ENCODE data around the gene SLC1A7.

Gene SLC1A7

GRCh38 chr1:53145051-53145600 is 2.7 kb upstream of the SLC1A7 start:
- Histone ChIP-seq H3K4me2 (ENCODE audit: low read length) (no peak overlapping the region), H3K4me1 (ENCODE audit: control insufficient read depth, low read length) (peaks cover 9% of the 10 kb centered on the region), H3K27ac (ENCODE audit: low read depth, low read length) (no peak overlapping the region), H3F3A (ENCODE audit: control insufficient read depth, insufficient read depth) (no peaks in the 10 kb centered on the region), H4K20me1 (ENCODE audit: control insufficient read depth, insufficient read depth, low read depth, low read length) (no peaks in the 10 kb centered on the region), H3K36me3 (ENCODE audit: control insufficient read depth, low read length) (no peaks in the 10 kb centered on the region), H3K27me3 (ENCODE audit: control insufficient read depth, low read length) (no peaks in the 10 kb centered on the region), H3K9me3 (ENCODE audit: control insufficient read depth, insufficient read depth, low read length) (no peaks in the 10 kb centered on the region), H3K79me2 (ENCODE audit: control insufficient read depth, low read length) (no peaks in the 10 kb centered on the region), H3K9me2 (replicated peaks; ENCODE audit: control insufficient read depth, low read length) (no peaks in the 10 kb centered on the region), H3K4me3 (ENCODE audit: low read length) (no peak overlapping the region)
- TF ChIP-seq CTCF (IDR thresholded peaks at IDR 0.05; ENCODE audit: low read depth, low read length, poor library complexity, severe bottlenecking) (no peak), EZH2phosphoT487 (IDR thresholded peaks at IDR 0.05; ENCODE audit: borderline replicate concordance, low read length) (no peak)

DNA sequence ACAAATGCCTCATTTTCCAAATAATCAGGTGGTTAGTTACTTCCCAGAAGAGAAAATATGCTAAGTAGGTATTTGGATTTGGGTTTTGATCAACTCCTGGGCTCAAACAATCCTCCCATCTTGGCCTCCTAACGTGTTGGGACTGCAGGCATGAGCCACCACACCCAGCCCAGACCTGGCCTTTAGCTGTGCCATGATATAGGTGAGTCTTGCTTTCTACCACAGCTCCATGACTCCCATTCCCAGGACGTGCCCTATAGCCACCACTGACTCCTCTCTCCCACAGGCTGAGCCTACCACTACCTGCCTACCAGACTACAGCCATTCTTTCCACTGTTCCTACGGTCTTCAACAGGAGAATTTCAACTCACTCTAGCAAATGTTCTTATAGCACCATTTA is 1.8 kb upstream of the SLC1A7 start:
- H3K36me3 ChIP-seq (ENCODE audit: control insufficient read depth, low read length) = no peaks in the 10 kb centered on the region
- no peaks in the 10 kb centered on the region for H4K20me1 ChIP-seq (ENCODE audit: control insufficient read depth, insufficient read depth, low read depth, low read length)
- no peaks in the 10 kb centered on the region for H3K79me2 ChIP-seq (ENCODE audit: control insufficient read depth, low read length)
- H3F3A ChIP-seq (ENCODE audit: control insufficient read depth, insufficient read depth) = no peaks in the 10 kb centered on the region
- H3K4me2 ChIP-seq (ENCODE audit: low read length) = no peak overlapping the region
- peaks cover 9% of the 10 kb centered on the region for H3K4me1 ChIP-seq (ENCODE audit: control insufficient read depth, low read length)
- TF ChIP-seq EZH2phosphoT487 (IDR thresholded peaks at IDR 0.05; ENCODE audit: borderline replicate concordance, low read length) (no peak), CTCF (IDR thresholded peaks at IDR 0.05; ENCODE audit: low read depth, low read length, poor library complexity, severe bottlenecking) (no peak)
- no peak overlapping the region for H3K4me3 ChIP-seq (ENCODE audit: low read length)
- H3K27ac ChIP-seq (ENCODE audit: low read depth, low read length) = no peak overlapping the region
- H3K9me2 ChIP-seq (replicated peaks; ENCODE audit: control insufficient read depth, low read length) = no peaks in the 10 kb centered on the region
- H3K9me3 ChIP-seq (ENCODE audit: control insufficient read depth, insufficient read depth, low read length) = no peaks in the 10 kb centered on the region
- H3K27me3 ChIP-seq (ENCODE audit: control insufficient read depth, low read length) = no peaks in the 10 kb centered on the region

- Histone ChIP-seq H4K20me1 (ENCODE audit: control insufficient read depth, insufficient read depth, low read depth, low read length) (no peaks in the 10 kb centered on the region), H3K9me3 (ENCODE audit: control insufficient read depth, insufficient read depth, low read length) (no peaks in the 10 kb centered on the region), H3K4me3 (ENCODE audit: low read length) (no peak overlapping the region), H3K27me3 (ENCODE audit: control insufficient read depth, low read length) (no peaks in the 10 kb centered on the region), H3K27ac (ENCODE audit: low read depth, low read length) (no peak overlapping the region), H3K4me1 (ENCODE audit: control insufficient read depth, low read length) (peaks cover 9% of the 10 kb centered on the region), H3K4me2 (ENCODE audit: low read length) (no peak overlapping the region), H3F3A (ENCODE audit: control insufficient read depth, insufficient read depth) (no peaks in the 10 kb centered on the region), H3K36me3 (ENCODE audit: control insufficient read depth, low read length) (no peaks in the 10 kb centered on the region), H3K79me2 (ENCODE audit: control insufficient read depth, low read length) (no peaks in the 10 kb centered on the region), H3K9me2 (replicated peaks; ENCODE audit: control insufficient read depth, low read length) (no peaks in the 10 kb centered on the region)
- TF ChIP-seq EZH2phosphoT487 (IDR thresholded peaks at IDR 0.05; ENCODE audit: borderline replicate concordance, low read length) = no peak
- no peak for TF ChIP-seq CTCF (IDR thresholded peaks at IDR 0.05; ENCODE audit: low read depth, low read length, poor library complexity, severe bottlenecking)
Observed at GRCh38 chr1:53143527-53143926, 1.1 kb upstream of the SLC1A7 start.
